Measurements from ENCODE around the gene CDK10.
"Not testable (repeated sequence)": the region's sequence is repeated elsewhere in the genome, so short reads cannot be mapped to it uniquely, and the experiment has no call there.

Gene CDK10

DNA sequence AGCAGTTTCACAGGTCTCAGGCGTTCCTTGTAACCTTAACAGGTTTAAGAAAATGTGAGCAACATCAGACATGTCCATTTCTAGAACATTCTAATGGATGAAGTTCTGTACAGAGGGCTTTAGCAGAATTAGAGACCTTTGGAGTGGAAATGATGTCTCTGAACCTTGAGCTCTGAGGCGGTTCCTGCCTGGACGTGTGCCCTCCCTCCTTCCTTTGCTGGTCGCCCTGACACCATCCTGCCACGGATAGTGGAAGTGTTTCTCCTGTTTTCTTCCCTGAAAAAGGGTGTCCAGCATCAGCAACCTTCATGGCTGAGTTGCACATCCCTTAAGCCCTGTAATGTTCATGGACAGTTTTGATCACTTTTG lies 17.7 kb upstream of the CDK10 start:
- no peak for DNase-seq

DNA sequence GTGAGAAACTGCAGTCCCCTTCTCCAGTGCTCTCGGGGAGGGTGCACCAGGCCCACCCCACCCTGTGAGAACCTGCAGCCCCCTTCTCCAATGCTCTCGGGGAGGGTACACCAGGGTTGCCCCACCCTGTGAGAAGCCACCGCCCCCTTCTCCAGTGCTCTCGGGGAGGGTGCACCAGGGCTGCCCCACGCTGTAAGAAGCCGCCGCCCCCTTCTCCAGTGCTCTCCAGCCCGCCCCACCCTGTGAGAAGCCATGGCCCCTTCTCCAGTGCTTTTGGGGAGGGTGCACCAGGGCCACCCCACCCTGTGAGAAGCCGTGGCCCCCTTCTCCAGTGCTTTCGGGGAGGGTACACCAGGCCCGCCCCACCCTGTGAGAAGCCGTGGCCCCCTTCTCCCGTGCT lies 16.7 kb upstream of the CDK10 start:
- DNase-seq = no peak

DNA sequence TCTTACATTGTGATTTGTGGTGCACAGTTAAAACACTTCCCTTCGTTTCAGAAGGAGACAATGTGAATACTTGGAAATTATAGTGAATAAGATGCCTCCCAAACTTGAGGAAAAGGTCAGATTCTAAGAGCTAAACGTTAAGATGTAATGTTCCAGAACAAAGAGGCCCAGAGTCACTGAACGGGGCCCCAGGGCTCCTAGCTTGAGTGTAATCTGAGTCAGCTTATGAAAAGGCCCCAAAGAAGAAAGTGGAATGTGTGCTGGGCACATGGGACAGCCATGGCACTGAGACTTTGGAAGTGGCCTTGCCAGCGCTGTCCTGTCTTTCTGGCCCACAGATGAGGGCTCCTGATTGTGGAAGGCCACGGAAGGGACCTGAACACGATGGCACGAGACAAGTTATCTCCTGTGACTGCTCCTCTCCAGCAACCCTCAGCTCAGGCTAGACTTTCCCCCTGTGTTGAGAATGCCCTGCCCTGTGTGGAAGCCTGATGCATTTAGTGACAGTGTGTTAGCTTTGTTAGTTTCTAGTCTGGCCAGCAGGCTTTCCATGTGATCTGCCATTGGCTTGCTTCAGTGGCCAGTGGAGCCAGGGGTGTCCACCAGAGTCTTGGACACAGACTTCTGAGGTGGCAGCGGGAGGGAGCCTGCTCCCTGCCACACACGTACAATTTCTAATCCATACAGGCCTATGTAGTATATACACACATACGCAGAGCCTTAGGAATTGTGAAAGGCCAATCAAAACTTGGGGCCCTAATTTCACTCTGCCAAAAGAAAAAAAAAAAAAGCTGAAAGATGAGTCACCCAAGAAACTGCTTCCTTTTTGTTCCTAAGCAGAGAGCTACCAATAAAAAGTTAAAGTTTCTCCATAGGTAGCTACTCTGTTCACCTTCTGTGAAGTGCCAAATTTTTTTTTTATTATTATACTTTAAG lies 15.7 kb upstream of the CDK10 start:
- DNase-seq = peak; percentile 43

DNA sequence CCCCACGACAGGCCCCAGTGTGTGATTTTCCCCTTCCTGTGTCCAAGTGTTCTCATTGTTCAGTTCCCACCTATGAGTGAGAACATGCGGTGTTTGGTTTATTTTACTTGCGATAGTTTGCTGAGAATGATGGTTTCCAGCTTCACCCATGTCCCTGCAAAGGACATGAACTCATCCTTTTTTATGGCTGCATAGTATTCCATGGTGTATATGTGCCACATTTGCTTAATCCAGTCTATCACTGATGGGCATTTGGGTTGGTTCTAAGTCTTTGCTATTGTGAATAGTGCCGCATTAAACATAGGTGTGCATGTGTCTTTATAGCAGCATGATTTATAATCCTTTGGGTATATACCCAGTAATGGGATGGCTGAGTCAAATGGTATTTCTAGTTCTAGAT lies 14.9 kb upstream of the CDK10 start:
- DNase-seq = not testable (repeated sequence)

DNA sequence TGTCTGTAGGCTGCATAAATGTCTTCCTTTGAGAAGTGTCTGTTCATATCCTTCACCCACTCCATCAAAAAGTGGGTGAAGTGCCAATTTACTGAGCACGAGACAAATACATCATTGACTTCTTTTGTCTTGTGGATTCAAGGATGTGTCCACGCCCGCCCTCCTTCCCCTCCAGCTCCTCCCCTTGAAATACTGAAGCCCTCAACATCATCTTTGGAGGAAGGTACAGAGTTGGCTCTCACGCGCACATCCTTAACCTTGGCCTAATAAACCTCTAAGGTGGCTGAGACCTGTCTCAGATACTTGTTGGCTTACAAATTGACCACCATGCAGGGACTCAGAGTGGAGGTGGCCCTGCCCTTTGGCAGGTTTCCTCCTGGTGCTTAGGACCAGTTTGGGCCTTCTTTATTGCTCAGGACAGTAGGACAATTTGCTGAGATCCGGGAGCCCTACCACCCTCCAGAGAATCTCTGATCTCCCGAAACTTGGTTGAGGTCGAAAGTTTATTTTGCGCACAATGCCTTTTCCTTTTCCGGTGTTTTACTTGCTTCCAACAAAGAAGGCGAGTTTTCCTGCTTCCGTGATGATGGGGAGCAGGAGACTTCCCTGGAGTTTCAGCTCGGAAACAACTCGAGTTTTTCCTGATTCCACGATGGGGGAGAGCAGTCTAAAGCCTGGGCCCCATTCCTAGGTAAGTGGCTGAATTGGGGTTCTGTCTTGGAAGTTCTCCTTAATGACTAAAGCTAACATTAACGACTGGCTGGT lies 14.1 kb upstream of the CDK10 start:
- no peak for DNase-seq

DNA sequence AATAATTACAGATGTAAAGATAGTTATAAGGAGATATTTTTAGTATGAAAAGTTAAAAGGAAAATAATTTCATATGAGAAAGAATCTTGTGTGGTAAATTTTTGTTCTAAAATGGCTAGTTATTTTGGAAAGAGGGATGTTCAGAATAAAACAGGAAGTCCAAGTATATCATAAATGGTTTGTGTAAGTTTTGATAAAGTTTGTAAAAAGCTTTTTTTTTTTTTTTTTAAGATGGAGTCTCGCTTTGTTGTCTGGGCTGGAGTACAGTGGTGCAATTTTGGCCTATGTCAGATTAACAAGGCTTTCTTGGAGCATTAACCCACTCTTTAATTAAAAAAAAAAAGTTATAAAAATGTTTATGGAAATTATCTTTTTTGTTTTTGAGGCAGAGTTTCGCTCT lies 8.2 kb upstream of the CDK10 start:
- no peak for DNase-seq

DNA sequence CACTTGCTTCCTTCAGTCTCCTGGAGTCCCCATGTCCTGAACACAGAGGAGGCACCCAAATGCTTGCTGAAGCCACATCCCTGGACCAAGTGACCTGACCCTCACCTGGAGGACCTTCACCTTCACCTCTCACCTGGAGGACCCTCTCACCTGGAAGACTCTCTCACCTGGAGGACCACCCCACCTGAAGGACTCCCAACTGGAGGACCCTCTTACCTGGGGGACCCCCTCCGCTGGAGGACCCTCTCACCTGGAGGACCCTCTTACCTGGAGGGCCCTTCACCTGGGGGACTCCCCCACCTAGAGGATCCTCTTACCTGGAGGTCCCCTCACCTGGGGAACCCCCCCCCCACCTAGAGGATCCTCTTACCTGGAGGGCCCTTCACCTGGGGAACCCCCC lies 573 bp upstream of the CDK10 start:
- DNase-seq = no peak

DNA sequence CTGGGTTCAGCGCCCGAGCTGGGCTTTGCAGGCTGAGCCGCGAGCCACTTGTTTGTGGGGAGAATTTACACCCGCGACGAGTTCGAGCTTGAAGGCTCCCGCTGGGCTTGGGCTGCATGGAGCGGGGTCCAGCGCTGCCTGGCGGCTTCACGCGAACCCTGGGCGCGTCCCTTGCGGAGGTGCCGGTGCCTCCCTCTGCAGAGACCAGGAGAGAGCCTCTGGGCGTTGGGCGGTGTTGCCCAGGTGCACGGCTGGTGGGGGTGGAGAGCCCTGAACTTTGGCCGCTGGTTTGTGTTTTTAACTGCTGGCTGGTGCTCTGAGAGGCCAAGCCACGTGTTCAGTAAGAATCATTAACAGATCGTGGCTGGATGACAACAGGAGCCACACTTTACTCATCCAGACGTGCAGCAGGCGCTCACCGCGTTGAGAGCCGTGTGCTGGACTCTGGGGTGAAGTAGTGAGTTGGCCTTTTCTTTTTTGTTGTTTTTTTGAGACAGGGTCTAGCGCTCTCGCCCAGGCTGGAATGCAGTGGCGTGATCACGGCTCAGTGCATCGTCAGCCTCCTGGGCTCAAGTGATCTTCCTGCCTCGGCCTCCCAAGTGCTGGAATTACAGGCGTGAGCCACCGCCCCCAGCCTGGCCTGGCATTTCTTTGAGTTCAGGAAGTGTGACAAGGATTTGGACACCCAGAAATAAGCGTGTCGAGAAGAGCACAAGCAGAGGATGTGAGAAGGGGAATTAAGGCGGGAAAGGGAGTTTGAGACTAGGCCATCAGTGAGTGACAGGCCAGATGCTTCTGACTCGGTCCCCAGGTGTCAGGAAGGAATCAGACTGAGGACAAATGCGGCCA lies 827 bp downstream of the CDK10 start:
- DNase-seq = peak; percentile 50

DNA sequence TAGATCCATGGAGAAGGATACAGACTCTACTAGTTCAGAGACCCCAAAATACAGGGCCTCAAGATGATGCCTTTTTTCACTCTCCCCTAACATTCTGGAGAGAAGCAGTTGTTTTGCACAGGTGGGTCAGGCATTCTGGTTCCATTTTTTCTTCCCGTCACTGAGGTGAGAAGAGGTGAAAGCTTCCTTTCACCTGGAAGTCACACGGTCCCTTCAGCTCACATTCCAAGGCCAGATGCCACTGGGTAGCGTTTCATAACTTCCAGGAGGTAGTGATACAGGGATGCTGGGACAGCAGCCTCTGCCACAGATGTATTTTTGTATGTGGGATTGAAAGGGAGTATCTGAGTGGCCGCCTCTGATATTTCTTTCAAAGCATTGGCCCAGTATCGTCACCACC lies 1.9 kb downstream of the CDK10 start:
- DNase-seq = no peak

DNA sequence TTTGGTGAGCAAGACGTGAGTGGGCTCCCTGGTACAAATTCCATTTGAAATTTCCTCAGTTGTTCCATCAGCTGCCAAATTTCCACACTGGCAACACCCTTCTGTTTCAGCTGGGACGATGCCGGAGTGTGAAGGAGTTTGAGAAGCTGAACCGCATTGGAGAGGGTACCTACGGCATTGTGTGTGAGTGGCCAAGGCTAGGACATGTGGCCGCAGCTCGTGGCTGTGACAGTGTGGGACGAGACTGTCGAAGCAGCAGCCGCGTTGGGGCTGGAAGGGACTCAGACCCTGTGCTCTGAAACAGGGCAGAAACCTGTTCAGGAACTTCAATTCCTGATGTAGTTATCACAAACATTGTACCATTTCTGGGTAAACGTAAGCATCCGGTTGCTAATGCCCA lies 2.7 kb downstream of the CDK10 start:
- no peak for DNase-seq

DNA sequence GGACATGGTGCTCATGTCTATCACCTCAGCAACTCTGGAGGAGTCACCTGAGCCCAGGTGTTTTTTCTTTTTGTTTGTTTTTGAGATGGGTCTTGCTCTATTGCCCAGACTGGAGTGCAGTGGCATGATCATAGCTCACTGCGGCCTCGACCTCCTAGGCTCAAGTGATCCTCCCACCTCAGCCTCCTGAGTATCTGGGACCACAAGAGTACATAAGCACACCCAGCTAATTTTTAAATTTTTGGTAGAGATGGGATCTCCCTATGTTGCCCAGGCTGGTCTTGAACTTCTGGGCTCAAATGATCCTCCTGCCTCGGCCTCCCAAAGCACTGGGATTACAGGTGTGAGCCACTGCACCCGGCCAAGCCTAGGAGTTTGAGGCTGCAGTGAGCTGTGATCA lies 3.1 kb downstream of the CDK10 start:
- DNase-seq = not testable (repeated sequence)

DNA sequence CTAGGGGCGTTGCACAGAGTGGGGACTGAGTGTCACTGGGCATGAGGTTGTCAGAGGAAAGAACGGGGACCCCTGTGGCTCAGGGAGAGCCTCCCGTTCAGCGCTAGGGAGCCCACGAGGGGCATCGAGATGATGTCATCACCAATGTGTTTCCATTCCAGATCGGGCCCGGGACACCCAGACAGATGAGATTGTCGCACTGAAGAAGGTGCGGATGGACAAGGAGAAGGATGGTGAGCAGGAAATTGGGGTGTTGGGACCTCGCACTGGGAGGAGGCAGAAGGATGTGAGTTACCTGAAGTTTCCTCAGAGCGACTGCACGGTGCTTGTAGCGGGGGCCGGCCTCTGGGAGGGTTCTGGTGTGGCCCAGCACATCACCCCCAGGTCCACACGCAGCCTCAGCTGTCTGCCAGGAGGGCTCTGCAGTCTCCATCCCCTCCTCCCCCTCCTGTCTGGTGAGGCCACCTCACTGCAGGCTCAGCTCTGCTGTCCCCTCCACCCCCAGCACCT lies 4.0 kb downstream of the CDK10 start:
- no peak for DNase-seq

DNA sequence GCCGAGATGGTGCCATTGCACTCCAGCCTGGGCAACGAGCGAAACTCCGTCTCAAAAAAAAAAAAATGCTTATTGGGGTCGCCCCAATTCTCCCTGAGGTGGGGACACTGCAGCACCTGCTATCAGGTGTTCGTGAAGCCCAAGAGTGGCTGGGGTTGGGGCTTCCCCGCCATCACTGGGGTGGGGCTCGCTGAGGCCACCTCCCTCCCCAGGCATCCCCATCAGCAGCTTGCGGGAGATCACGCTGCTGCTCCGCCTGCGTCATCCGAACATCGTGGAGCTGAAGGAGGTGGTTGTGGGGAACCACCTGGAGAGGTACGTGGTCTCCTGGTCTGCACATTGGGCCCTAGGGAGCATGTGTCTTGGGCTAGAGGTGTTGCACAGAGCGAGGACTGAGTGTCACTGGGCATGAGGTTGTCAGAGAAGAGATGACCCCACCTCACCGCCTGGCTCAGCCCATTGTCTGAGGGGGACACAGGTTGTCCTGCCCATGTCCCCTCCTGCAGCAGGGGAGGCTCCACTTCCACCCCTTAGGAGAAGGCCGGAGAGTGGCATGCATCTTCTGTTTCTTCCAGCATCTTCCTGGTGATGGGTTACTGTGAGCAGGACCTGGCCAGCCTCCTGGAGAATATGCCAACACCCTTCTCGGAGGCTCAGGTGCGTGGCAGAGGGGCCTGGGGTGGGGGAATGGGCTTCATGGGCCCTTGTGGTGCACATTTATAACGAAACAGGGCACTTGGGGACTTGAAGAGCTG lies 4.9 kb downstream of the CDK10 start:
- no peak for DNase-seq

DNA sequence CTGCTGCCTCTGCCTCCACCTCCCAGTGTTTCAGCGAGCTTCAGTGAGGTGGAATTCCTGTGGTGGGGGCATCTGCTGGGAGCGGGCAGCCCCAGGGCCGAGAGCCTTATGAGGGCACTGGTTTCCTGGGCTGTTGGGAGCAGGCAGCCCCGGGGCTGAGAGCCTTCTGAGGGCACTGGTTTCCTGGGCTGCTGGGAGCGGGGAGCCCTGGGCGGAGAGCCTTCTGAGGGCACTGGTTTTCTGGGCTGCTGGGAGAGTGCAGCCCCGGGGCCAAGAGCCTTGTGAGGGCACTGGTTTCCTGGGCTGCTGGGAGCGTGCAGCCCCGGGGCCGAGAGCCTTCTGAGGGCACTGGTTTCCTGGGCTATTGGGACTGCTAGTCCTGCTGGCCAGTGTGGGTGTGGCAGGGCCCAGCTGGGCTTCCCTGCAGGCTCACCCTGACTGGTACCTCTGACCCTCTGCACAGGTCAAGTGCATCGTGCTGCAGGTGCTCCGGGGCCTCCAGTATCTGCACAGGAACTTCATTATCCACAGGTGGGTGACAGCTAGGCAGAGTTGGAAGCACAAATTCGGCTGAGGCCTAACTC lies 5.6 kb downstream of the CDK10 start:
- DNase-seq = no peak

DNA sequence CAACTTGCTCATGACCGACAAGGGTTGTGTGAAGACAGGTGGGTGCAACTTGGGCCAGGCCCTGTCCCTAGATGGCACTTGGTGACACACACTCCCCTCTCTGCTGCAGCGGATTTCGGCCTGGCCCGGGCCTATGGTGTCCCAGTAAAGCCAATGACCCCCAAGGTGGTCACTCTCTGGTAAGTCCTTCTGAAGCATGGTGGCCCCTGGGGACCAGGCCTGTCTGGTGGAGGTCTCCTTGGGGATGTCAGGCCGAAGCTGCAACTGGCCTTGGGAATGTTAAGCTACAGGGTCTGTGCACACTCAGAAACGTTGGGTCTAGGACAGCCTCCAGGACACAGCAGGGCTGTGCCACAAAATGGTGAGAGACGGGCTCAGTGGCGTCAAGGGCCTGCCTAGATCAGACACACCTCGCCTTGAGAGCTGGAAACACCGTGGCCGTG lies 6.8 kb downstream of the CDK10 start:
- DNase-seq = no peak

DNA sequence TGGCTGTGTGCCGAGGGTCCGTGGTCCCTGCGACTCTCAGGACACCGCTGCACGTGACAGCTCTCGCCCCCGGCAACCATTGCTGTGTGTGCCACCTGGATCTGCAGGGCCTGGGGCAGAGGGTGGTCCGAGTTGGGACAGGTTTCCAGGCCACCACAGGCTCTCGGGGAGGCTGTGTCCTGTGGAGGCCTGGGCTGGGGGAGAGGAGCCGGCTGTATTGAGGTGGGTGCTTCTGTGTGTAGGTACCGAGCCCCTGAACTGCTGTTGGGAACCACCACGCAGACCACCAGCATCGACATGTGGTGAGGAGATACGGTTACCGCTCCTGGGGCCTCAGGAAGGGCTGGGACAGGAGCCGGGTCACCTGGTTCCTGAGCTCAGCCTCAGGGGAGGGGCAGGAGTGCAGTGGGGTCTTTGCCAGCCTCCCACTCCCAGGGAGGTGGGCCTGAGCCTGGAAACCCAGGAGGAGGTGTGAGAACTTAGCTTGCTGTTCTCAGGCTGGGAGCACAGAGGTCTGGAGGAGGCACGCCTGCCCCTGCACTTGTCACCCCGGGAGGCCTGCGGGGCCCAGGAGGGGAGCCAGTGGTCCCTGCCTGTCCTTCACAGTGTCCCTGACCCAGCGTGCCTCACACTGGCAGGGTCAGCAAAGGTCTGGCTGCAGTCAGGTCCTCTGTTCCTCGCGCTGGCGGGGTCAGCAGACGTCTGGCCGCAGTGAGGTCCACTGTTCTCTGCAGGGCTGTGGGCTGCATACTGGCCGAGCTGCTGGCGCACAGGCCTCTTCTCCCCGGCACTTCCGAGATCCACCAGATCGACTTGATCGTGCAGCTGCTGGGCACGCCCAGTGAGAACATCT lies 7.7 kb downstream of the CDK10 start:
- DNase-seq = no peak

DNA sequence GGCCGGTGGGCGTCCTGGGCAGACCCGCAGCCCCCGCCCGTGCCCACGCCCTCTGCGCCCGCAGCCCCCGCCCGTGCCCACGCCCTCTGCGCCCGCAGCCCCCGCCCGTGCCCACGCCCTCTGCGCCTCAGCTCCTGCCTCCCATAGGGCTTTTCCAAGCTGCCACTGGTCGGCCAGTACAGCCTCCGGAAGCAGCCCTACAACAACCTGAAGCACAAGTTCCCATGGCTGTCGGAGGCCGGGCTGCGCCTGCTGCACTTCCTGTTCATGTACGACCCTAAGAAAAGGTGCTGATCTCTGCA lies 8.2 kb downstream of the CDK10 start:
- not testable (repeated sequence) for DNase-seq

DNA sequence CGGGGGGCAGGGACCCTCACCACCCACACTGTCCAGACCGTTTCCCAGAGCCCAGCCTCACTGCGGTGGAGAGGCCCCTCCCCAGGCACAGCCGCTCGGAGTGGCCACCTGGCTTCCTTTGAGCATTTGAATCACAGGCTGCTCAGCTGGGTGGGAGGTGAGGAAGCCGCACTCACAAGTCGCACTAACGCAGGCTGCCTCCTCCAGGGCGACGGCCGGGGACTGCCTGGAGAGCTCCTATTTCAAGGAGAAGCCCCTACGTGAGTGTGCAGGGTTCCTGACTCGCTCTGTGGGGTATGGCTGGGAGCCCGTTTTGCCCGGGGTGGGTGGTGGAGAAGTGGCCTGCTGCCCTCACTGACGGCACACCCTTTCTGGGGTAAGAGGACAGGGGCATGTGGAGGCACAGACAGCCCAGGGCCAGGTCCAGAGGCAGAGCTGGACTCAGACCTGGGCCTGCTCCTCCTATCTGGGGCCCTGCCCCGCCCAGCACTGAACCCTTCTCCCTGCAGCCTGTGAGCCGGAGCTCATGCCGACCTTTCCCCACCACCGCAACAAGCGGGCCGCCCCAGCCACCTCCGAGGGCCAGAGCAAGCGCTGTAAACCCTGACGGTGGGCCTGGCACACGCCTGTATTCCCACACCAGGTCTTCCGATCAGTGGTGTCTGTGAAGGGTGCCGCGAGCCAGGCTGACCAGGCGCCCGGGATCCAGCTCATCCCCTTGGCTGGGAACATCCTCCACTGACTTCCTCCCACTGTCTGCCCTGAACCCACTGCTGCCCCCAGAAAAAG lies 8.8 kb downstream of the CDK10 start:
- no peak for DNase-seq

DNA sequence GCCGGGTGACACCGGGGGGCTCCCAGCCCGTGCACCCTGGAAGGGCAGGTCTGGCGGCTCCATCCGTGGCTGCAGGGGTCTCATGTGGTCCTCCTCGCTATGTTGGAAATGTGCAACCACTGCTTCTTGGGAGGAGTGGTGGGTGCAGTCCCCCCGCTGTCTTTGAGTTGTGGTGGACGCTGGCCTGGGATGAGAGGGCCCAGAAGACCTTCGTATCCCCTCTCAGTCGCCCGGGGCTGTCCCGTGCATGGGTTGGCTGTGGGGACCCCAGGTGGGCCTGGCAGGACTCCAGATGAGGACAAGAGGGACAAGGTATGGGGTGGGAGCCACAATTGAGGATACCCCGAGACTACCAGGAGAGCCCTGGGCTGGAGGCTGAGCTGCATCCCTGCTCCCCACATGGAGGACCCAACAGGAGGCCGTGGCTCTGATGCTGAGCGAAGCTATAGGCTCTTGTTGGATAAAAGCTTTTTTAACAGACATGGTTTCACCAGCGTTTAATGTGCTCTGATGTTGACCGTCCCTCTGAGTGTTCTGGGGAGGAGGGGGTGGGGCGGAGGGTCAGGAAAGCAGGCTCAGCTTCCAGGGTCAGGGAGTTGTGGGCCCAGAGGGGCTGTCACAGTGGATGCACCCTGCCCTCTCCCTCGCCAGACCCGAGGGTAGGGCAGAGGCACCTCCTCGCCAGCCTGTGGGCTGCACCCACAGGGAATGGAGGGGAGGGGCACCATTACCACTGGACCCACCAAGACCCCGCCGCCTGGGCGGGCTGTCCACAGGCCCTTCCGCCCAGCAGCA lies 9.6 kb downstream of the CDK10 start:
- no peak for DNase-seq
